Measurements from ENCODE around the gene GLI3.

GLI3 gene

DNA sequence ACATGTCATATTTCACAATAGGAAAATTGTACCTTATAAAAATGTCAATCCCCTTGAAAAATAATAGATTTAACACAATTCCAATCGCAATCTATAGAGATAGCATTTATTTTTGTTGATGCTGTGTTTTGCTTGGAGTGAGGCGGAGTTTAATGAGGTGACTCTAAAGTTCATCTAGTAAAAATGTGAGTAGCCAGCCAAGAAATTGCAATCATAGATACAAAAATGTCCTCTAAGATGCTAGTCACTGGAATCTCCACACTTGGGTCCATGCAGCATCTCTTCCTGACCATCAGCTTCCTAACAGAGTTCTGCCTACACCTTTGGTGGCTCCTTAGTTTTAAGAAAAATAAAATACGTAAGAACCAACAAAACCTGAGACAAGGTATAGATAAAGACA, 44.9 kb downstream of the GLI3 start:
- TF ChIP-seq POLR2A (IDR thresholded peaks at IDR 0.05; ENCODE audit: low read depth, low read length) (no peak), POLR2AphosphoS5 (IDR thresholded peaks at IDR 0.05; ENCODE audit: low read depth, low read length) (no peak), TAF1 (IDR thresholded peaks at IDR 0.05; ENCODE audit: borderline replicate concordance, low read depth, low read length) (no peak)
- no peak for FAIRE-seq
- DNase-seq (ENCODE audit: insufficient read length), result no peak

DNA sequence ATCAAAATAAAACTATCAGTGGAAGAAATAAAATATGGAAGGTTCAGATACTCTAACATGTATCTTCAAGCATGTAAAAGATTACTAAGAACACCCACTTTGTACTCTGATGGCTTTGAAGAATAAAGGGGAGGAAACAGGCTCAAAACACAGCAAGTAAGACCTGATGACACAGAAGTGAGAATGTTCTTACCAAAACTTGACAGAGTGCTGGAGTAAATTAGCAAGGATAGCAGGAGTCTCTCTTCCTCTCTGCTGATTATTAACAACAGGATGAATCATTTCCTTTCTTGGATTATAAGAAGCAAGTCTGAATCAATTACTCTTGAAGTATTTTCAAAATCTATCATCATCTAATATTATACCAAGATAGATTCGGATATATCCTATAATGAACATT, 47.5 kb downstream of the GLI3 start:
- no peak for FAIRE-seq
- TF ChIP-seq TAF1 (IDR thresholded peaks at IDR 0.05; ENCODE audit: borderline replicate concordance, low read depth, low read length), result no peak
- TF ChIP-seq POLR2AphosphoS5 (IDR thresholded peaks at IDR 0.05; ENCODE audit: low read depth, low read length), result no peak
- TF ChIP-seq POLR2A (IDR thresholded peaks at IDR 0.05; ENCODE audit: low read depth, low read length), result no peak
- DNase-seq (ENCODE audit: insufficient read length), result no peak

DNA sequence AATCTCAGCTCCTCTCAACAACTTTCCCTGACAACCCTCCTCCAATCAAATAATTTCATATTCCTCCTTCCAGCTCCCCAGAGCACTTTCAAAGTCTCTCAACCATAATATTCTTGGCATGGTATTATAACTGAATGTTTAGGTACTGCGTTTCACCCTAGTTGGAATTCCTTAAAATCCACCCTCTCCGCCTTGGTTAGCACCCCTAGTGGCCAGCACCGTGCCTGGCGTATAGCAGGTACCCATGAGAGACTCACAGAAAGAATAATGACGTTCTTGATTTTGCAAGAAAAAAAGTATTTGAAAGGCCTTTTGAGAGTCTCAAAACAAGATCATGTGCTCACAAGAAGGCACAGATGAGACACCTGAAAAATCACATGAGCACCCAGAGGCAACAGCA, 50.9 kb downstream of the GLI3 start:
- DNase-seq (ENCODE audit: insufficient read length), result no peak
- no peak for FAIRE-seq
- TF ChIP-seq POLR2AphosphoS5 (IDR thresholded peaks at IDR 0.05; ENCODE audit: low read depth, low read length), result no peak
- no peak for TF ChIP-seq TAF1 (IDR thresholded peaks at IDR 0.05; ENCODE audit: borderline replicate concordance, low read depth, low read length)
- no peak for TF ChIP-seq POLR2A (IDR thresholded peaks at IDR 0.05; ENCODE audit: low read depth, low read length)

DNA sequence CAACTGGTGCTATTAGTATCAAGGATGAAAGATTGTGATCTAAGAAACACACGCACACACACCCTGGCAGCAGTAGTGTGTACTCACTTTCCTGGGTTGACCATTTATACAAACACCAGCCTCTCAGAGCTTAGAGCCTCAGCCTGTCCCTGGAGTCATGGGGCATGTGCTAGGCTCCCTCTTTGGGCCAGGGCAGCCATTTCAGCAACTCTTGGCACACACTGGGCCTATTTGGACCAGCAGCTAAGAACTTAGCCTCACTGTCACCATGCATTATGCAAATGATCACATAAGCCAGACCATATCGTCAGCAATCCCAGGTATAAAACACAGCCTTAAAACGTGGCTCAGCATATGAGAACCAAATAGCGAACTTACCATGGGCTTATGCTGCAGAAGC, 51.3 kb downstream of the GLI3 start:
- FAIRE-seq (no peak), DNase-seq (ENCODE audit: insufficient read length) (no peak)
- TF ChIP-seq POLR2AphosphoS5 (IDR thresholded peaks at IDR 0.05; ENCODE audit: low read depth, low read length) (no peak), TAF1 (IDR thresholded peaks at IDR 0.05; ENCODE audit: borderline replicate concordance, low read depth, low read length) (no peak), POLR2A (IDR thresholded peaks at IDR 0.05; ENCODE audit: low read depth, low read length) (no peak)

DNA sequence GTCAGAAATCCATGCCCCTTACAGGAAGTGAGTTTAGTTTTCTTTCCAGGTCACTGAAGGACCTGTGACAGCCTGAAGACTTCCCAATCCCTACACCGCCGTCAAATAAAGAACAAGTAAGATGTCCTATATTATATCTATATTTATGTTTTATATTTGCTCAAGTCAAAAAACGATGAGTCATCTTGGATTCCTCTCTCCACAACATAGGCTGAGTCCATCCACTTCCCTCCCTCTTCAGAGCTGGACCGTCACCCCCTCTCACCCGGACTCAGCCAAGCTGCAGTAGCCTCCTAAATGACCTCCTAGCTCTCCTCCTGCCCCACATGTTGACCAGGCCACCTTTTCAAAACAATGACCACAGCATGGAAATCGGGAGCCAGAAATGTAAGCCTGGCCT, 53.5 kb downstream of the GLI3 start:
- TF ChIP-seq TAF1 (IDR thresholded peaks at IDR 0.05; ENCODE audit: borderline replicate concordance, low read depth, low read length) (no peak), POLR2A (IDR thresholded peaks at IDR 0.05; ENCODE audit: low read depth, low read length) (no peak), POLR2AphosphoS5 (IDR thresholded peaks at IDR 0.05; ENCODE audit: low read depth, low read length) (no peak)
- FAIRE-seq, result no peak
- DNase-seq (ENCODE audit: insufficient read length), result no peak

DNA sequence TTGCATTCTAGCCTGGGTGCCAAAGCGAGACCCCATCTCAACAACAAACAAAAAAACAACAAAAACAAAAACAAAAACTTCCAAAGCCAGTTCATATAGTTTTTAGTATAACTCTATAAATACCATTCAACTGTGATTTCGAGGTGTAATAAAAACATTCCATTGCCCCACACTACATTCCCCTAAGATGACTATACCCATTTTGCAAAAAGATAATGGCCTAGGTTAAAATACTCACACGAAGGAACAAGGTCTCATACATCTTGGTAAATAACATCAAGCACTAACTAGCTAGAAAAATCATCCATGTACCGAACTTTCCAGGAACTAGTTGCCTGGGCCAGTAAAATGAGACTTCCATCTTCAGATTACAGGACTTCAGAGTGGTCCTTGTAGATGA, 55.4 kb downstream of the GLI3 start:
- FAIRE-seq (no peak), DNase-seq (ENCODE audit: insufficient read length) (no peak)
- TF ChIP-seq POLR2AphosphoS5 (IDR thresholded peaks at IDR 0.05; ENCODE audit: low read depth, low read length) (no peak), TAF1 (IDR thresholded peaks at IDR 0.05; ENCODE audit: borderline replicate concordance, low read depth, low read length) (no peak), POLR2A (IDR thresholded peaks at IDR 0.05; ENCODE audit: low read depth, low read length) (no peak)

DNA sequence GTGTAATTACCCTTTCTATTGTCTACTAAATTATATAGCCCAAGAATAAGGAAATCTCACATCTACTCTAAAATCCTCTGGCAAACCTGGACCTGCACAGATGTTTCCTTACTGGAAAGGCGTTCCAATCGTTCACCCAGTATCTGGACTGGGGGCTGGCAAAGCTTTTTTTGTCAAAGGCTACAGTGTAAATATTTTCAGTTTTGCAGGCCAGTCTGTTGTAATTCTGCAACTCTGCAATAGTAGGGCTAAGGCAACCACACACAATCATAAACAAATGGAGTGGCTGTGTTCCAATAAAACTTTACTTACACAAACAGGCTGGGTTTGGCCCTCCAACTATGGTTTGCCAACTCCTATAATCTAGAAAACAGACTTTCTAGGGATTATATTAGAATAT, 56.2 kb downstream of the GLI3 start:
- DNase-seq (ENCODE audit: insufficient read length) (no peak), FAIRE-seq (no peak)
- no peak for TF ChIP-seq TAF1 (IDR thresholded peaks at IDR 0.05; ENCODE audit: borderline replicate concordance, low read depth, low read length)

DNA sequence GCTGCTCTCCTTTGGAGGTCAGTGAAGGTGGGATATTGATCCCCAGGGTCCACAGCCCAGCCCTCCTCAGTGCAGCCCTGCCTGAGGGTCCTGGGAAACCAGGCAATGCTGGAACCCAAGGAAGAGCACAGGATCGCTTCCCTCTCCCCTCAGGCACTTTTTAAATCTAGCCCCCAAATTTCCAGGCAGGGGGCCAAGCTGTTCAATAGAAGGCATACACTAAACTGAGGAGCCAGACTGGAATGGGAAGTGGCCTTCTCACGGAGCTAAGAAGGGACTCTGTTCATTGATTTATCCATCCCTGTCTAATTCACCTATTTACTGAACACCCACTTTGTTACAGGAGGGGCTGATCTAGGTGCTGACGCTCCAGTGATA, 60.3 kb downstream of the GLI3 start:
- FAIRE-seq, result no peak
- DNase-seq (ENCODE audit: insufficient read length), result no peak
- TF ChIP-seq TAF1 (IDR thresholded peaks at IDR 0.05; ENCODE audit: borderline replicate concordance, low read depth, low read length), result no peak
- no peak for TF ChIP-seq POLR2AphosphoS5 (IDR thresholded peaks at IDR 0.05; ENCODE audit: low read depth, low read length)
- TF ChIP-seq POLR2A (IDR thresholded peaks at IDR 0.05; ENCODE audit: low read depth, low read length), result no peak

DNA sequence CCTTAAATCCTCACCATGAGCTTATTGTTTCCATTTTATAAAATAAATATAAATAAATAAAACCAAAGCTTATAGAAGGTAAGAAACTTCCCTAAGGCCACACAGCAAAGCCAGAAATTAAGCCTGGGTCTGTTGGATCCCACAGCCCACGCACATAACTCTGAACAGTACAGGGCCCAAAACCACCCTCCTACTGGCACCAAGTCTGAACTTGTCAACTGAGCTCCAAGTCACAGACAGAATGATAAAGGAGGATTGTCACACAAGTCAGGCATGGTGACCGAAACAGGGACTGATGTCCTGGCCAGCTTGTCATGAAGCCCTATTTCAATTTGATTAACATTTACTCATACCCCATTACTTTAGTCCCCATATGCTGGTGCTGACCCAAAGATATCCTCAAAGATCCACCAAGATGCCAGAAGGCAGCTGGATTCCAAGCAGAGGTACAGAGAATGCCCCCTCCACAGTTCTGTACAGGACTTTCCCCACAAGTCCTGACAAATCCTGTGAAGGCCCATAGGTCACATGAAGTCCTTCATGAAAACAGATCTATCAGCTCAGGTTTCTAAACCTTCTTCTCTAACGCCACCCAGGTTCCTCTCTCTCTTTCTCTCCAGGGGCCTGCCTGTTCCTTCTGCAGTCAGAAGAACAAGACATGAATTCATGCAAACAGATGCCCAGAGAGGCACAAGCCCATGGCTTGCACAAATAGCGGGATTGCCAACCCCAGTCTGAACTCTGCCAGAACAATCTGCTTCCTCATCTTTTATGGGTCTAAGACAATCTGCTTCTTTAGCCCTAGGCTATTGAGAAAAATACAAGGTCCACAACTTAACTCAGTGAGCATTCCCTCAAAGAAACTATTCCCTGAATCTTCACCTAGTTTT, 60.9 kb downstream of the GLI3 start:
- TF ChIP-seq POLR2A (IDR thresholded peaks at IDR 0.05; ENCODE audit: low read depth, low read length) (no peak), TAF1 (IDR thresholded peaks at IDR 0.05; ENCODE audit: borderline replicate concordance, low read depth, low read length) (no peak), POLR2AphosphoS5 (IDR thresholded peaks at IDR 0.05; ENCODE audit: low read depth, low read length) (no peak)

DNA sequence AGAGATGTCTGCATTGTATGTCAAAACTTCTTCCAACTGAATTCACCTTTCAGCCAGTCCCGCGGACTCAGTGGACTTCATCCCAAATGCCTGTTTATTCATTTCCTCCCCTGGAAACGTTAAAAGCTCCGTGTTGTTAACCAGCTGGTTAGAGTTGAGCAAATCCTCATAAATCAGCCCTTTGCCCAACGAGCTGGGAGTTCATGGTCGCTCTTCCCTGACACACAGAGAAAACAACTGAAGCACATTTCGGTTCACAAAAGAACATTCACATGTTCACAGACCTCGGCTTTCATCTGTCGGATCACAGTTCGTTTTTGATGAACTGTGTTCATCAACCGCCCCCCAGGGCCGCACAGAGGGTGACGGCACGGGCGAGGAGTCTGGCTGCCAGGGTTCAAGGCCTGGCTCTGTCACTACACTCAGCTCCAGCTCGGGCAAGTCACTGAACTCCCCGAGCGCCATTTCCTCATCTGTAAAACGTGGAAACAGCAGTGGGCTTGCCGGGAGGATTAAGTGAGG, 62.6 kb downstream of the GLI3 start:
- FAIRE-seq (no peak), DNase-seq (ENCODE audit: insufficient read length) (no peak)
- TF ChIP-seq TAF1 (IDR thresholded peaks at IDR 0.05; ENCODE audit: borderline replicate concordance, low read depth, low read length) (no peak), POLR2A (IDR thresholded peaks at IDR 0.05; ENCODE audit: low read depth, low read length) (no peak), POLR2AphosphoS5 (IDR thresholded peaks at IDR 0.05; ENCODE audit: low read depth, low read length) (no peak)

More for the DNA sequence above, 60.9 kb downstream of the GLI3 start:
- FAIRE-seq (no peak), DNase-seq (ENCODE audit: insufficient read length) (no peak)

DNA sequence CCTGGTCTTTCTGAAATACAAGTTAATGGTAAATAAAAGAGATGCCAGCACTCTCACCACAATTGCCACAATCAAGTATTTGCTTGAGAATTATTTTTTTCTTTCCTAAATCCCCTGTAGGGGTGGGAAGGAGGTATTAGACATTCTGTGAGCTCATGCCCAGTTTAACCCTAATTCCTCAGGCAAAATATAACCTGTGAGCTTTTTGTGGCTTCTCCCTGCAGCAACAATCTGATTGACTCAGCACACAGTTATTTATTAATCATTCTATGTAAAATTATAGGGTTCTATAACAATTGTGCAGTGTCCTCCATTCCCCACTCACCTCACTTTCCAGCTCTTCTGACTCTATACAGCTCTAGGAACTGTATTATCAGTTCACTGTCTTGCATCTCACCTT, 66.3 kb downstream of the GLI3 start:
- FAIRE-seq (no peak), DNase-seq (ENCODE audit: insufficient read length) (no peak)
- TF ChIP-seq TAF1 (IDR thresholded peaks at IDR 0.05; ENCODE audit: borderline replicate concordance, low read depth, low read length) (no peak), POLR2A (IDR thresholded peaks at IDR 0.05; ENCODE audit: low read depth, low read length) (no peak), POLR2AphosphoS5 (IDR thresholded peaks at IDR 0.05; ENCODE audit: low read depth, low read length) (no peak)

DNA sequence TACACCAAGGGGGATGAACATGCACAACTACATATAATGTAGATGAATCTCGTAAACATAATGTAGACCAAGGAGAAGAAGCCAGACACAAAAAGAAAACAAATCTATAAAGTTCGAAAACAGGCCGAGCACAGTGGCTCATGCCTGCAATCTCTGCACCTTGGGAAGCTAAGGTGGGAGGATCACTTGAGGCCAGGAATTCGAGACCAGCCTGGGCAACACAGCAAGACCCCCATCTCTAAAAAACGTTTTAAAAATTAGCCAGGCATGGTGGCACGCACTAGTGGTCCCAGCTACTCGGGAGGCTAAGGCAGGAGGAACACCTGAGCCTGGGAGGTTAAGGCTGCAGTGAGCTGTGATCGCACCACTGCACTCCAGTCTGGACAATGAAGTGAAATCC, 68.5 kb downstream of the GLI3 start:
- no peak for FAIRE-seq
- no peak for DNase-seq (ENCODE audit: insufficient read length)
- TF ChIP-seq TAF1 (IDR thresholded peaks at IDR 0.05; ENCODE audit: borderline replicate concordance, low read depth, low read length) (no peak), POLR2AphosphoS5 (IDR thresholded peaks at IDR 0.05; ENCODE audit: low read depth, low read length) (no peak), POLR2A (IDR thresholded peaks at IDR 0.05; ENCODE audit: low read depth, low read length) (no peak)

Data from GM12892 (cell line).